HG03103 (cell line): Measurements from ENCODE around the gene NEK2.
"Not testable (repeated sequence)": the region's sequence is repeated elsewhere in the genome, so short reads cannot be mapped to it uniquely, and the experiment has no call there.

Experiments used
- ATAC-seq: cut with Tn5 transposase; IDR thresholded peaks from one replicate; pipeline ENCODE4 v1.9.1; 2021; ENCODE audit warnings: low read depth; ENCODE audit not compliant: unreplicated experiment

NEK2 gene

DNA sequence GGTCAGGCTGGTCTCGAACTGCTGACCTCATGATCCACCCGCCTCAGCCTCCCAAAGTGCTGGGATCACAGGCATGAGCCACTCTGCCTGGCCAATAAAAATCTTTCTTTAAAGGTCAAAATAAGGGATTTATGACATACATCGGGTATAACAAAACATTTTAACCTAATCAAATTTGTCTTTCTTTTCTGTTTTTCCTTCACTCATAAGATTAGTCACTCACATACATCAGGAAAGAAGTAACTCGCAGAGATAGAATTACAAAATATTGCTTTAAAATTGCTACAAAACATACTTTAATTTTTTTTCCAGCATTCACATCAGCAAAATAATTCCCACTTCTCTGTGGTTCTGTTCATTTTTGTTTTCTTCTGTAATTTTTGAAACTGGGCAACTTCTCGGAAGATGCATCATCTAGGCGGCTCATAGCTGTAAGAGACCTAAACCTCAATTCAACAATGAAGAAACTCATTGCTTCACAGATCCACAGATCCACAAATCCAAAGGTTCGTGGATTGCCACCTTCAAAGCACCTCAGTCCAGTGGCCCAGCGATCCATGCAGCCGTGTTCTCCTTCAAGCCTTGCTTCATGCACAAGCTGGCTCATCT lies 39.7 kb downstream of the NEK2 start:
- ATAC-seq: no peak

DNA sequence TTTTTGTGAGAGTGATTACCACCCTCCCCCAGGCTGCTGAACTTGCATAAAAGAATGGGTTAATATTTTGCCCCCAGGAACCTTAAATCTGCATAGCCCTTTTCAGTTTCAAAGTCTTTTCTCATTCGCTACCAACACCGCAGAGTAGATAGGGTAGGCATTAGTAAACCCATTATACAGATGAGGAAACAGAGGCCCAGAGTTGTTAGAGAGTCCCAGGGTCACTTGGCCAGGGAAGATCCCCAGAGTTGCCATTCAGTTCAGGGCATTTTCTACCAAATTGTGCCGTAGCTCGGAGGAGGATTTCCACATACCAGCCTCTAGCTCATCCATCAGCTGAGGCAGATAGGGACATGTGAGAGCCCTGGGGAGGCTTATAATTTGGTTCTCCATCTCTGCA lies 40.5 kb downstream of the NEK2 start:
- no peak for ATAC-seq

DNA sequence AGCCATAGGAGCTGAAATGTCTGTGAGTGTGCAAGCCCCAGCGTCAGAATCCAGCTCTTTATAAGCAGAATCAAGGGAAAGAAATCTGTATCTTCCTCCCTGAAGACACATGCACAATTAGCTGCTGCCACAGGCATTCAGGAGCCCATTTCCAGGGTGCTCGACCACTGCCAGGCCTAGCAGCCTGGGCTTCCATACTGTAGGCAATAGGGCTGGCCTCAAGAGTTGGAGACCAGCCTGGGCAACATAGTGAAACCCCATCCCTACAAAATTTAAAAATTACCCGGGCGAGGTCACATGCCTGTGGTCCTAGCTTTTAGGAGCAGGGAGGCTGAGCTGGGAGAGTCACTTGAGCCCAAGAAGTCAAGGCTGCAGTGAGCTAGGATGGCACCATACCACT lies 41.0 kb downstream of the NEK2 start:
- ATAC-seq: no peak

DNA sequence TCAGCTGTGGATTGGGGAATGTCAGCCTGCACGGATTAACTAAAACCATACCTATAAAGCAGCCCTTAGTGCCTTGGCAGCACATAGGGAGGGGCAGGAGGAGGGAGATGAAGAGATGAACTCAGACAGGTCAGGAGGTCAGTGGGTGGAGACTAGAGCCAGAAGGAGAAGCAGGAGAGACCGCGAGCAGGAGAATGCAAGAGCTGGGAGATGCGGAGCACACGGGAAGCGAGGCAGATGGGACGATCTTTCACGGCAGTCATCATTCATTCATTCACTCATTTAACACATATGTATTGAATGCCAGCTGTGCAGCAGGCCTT lies 41.9 kb downstream of the NEK2 start:
- ATAC-seq: no peak

DNA sequence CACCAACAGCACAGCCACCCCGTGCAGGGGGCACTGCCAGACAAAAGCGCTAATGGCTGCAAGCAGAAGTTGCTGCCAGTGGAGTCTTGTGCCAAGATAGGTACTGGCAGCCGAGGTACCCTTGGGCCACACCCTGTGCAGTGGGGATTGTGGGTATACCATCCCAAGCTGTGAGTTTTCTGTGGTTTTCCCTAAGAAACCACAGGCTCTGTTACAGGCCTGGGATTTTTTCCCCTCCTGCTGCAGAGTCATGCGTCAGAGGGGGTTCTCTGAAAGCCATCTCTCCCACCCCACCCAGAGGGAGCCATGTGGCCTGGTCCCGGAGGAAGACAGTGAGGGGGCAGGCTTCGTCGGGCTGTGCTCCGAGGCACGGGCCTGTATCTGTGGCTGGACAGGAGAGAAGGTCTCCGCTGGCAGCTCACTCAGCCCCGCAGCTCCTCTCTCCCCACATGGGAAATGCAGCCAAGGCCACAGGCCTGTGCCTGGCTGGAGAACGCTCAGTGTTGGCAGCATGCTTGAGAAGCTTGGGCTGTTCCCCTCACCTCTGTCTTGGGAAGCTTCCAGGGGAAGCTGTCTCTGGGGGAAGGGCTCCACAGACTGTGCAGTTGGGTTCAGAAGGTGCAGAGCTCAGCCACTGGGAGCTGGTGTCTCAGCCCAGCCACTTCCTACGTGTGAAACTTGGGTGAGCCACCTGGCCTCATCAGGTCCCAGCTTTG lies 42.5 kb downstream of the NEK2 start:
- no peak for ATAC-seq

DNA sequence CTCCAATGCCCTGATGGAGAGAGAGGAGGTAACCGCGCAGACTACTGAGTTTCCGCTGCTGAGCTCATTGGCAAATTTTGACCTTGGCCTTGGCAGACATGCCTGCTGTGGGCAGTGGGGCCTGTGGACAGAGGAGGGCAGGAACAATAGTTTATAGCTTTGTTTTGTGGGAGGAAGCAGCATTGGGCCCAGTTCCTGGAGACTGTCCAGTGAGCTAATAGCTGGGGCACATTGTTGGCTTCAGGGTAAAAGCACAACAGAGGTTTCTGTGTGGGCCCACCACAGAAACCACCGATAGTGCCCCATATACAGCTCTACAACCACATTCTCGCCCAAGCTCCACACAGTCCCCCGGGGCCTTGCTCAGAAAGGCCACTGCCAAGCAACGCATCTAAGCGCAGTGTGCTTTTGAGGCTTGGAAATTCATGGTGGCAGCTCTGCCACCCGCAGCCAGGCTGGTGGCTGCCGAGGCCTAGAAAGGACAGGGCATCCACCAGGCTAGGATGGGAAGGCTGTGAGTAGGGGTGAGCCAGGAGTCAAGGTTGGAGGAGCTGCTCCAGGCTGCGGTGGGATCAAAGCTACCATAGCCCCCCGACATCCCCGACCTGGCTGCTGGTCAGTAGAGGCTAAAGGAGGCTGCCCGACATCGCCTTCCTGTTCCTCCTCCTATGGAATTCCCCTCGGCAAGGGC lies 43.2 kb downstream of the NEK2 start:
- ATAC-seq: no peak

DNA sequence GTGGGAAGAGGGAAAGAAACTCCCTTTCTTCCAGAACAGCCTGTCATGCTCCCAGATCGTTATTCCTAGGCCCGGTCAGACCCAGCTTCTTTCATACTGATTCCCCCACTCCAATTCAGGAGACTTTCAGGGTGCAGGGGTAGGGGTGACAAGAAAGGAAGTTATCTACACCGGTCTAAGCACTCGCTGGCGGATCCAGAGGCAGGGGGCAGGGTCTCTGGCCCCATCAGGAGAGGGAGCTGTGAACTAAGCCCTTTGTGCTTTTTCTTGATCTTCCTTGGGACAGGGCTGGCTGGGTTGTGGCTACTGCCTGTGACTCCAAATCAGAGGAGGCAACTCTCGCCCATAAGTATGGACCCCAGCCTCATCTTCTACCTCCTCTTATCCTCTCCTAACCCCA lies 44.3 kb downstream of the NEK2 start:
- ATAC-seq: no peak

DNA sequence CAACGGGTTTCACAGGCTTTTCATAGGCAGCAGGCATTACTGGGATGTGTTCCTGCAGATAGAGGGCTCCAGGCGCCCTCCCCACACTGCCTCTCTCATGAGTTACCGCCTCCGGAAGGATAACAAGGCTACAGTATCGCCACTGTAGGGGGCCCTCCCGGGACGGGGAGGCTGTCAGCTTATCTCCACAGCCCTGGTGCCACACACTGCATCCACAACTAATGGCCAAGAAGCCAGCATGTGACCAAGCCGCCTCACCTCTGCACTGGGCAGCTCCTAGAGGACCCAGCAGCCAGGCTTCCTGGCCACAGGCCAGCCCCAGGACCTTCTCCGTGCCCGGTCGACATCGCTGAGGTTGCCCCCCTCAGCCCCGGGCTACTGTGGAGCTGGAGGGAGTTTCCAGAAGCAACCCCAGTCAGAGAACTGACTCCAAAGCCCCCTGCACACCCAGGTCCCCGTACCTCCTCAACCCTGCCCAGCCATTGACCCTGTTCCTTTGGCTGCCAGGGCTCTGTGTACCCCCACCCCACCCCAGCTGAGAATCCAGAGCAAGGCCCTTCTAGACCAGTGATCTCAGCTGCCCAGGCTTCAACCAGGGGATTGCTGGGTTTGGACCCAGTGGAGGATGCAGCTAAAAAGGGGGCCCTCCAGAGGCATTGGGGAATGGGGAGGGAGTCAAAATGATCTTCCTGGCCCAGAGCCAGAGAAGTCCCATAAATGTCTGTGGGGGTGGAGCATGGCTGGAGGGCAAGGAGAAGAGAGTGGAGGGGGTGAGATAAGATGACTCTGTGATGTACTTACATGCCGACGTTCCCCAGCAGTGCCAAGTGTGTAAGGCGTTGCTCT lies 45.0 kb downstream of the NEK2 start:
- ATAC-seq: no peak

DNA sequence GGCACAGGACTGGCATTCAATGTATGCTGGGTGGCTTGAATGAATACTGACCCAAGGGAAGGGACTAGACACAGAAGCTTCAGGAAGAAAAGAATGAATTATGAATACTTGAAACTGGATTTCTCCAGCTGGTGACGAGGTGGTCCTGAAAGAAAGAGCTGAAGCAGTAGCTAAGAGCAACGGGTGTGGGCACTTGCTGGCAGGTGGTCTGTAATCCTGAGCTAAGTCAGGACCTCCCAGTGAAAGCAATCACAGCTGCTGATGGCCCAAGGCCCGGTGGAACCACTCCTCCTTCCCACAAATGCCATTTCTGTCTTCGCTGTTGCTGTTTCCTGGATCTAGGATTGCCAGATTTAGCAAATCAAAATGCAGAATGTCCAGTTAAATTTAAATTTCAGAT lies 47.0 kb downstream of the NEK2 start:
- no peak for ATAC-seq

DNA sequence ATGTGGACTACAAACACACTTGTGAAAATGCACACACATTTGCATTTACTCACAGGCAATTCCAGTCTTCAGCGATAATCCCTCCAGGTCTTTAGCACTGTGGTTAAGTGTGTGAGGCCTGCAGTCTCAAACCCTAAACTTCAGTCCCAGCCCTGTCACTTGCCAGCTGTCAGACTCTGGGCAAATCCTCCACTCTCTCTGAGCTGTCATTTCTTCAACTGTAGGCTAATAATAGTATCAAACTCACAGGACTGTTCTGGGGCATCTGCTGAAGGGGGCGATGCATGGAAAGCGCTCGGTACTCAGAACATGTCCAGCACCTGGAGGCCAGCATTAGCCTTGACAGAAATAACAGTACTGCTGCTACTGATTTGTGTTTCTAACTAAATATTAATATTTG lies 48.2 kb downstream of the NEK2 start:
- no peak for ATAC-seq

DNA sequence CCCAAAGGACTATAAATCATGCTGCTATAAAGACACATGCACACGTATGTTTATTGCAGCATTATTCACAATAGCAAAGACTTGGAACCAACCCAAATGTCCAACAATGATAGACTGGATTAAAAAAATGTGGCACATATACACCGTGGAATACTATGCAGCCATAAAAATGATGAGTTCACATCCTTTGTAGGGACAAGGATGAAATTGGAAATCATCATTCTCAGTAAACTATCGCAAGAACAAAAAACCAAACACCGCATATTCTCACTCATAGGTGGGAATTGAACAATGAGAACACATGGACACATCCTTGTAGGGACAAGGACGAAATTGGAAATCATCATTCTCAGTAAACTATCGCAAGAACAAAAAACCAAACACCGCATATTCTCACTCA lies 49.6 kb downstream of the NEK2 start:
- not testable (repeated sequence) for ATAC-seq

DNA sequence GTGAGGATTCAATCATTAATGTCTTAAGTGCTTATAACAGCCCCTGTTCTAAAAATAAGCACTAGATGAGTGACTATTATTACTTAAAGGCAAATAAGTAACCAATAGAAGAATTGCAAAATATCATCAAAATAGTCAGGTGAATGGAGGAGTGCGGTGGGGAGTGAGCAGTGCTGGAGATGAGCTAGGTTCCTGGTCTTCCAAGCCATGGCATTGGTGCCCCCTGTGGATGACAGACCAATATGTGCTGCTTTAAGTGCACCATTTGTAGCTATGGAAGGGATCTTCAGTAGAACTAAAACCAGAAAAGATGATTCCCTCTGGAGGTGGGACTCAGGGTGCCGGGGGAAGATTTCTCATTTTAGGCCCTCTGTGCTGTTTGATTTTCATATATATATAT lies 50.4 kb downstream of the NEK2 start:
- ATAC-seq: no peak

DNA sequence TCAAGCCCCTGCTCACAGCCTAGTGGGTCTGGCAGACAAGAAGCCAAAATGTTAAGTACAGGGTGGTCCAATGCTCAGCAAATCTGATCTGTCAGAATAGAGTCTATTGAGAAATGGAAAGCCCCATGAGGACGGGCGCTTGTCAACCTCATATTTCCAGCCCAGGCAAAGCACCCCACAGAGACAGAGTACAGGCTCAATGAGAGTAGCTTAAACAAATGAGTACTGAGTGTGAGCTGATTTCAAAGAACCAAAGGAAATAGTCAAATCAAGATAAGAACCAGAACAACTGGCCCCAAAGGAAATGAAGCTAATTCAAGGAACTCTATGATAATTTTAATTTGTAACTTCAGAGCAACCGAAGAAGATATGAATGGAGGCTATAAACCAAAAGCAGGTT lies 51.9 kb downstream of the NEK2 start:
- ATAC-seq: no peak

DNA sequence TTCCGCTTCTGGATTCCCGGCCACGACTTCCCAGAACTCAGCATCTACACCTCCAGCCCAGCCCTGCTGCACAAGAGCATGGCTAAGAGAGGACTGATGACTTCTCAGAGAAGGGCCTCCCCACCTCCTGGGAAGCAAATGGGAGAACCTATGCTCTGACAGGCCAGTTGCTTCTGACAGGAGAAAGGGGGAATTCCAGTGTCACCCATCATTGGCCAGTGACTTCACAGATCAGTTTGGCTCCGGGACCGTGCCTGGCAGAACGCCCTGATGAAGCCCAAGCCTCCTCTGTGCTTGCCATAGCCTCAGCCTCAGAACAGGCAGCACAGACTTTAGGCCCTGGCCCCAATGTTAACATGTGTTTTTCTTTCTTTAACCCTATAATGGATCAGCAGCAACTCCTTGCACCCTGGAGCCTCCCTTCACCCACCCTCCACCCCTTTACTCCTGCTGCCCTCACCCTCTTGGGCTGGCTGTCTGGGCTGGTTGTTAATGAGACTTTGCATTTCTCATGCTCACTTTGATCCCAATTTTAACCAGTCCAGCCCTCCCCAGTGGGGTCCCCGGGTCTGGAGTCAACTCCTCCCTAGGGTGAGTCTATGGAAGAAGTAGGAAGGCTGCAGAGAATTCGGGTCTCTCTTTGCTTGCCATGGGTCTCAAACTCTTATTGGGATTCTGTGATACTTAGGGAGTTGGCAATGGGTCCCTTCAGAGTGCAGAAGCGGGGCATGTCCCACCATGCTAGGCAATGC lies 53.8 kb downstream of the NEK2 start:
- ATAC-seq: no peak

DNA sequence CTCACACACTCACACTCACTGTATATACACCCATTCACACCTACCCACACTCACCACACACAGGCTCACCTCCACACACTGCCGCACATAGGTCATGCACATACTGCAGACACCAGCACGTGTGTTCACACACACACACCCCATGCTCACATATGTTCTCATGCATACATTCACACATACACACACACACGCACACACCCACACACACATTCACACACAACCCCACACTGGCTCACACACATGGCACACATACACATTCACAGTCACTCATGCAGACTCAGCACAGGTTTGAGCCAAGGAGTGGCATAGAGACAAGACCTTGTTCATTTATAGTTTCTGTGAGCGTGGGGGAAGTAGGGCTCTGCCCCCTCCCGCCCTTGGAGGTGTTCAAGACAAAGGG lies 55.3 kb downstream of the NEK2 start:
- no peak for ATAC-seq

DNA sequence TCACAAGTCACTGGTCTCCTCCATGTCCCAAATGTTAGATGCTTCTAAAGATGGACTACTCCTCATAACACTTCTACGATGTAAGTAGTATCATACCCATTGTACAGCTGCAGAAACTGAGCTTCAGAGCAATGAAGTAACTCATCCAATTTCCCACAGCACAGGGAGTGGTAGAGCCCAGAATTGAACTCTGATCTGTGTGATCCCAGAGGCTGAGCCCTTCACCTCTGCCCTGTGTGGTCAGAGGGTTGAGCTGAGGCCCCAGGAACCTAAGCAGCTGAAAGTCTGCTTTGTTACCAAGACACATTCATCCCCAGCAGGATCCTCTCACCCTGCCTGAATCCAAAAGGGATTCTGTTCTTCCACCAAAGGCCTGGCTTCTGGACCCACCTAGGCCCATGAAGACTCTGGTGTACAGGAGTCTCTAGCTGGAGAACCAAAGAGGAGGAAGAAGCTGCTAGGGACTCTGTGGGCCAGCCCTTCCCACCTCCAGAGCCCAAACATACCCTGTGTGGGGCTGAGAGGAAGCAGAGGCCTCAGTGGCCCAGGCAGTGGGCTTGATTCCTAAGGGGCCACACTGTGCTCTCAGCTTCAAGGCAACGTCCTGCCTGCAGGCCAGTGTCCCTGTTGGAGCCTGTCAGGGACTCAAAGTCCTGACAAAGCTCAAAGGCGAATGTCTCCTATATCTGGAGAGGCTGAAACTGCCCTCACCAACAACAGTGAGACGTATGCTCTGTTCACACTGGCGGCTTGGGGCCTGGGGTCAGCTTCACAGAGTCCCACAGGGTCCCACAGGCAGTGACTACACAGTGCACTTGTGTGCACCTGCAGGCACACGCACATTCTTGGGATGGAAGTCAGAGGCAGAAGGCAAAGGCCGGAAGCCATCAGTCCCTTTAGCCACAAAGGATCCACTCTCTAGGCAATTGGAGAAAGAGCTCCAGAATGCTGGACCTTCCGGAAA lies 56.1 kb downstream of the NEK2 start:
- no peak for ATAC-seq

DNA sequence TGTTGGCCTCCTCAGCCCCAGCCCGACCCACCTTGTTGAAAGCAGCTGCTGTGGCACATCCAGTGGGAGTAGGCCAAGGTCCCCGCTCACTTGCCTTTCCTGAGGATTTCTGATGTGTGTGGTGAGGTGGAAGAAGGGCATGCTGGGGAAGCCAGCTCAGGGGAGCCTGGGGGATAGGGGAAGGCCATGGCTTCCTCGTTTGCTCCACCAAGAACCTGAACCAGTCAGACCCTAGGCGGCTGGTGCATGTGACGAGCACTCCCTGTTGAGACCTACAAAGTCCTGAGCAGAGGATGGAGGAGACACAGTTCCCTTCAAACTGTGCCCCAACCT lies 58.5 kb downstream of the NEK2 start:
- ATAC-seq: no peak

DNA sequence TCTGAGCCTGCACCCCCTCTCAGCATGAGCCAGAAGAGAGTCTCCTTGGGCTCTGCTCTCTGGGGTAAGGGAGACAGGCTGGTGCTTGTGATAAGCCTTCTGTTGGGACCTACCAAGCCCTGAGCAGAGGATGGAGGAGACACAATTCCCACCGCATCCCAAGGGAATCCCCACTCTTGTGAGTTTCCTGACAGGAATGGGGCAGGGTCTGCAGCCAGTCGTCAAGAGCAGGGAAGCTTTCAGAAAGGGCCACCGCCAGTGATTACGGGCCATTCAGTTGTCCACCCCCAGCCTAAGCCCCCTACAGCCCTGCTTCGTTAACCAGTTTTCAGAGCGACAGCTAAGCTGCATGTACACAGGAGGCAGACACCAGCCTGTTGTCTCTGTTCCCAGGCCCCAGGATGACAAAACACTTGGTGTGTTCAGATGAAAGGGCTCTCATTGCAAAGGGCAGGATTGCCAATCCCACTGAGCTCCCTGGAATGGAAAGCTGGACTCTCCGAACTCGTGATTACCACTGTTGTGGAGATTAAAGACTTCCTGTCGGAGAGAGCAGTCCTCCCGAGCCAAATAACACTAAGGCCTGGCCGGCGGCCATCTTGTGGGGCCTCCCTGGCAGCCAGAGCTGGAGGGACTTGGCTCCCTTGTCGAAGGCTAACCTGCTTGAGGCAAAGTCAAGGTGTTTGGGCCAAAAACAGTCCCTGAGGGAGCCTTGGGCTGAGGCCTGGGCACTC lies 59.0 kb downstream of the NEK2 start:
- ATAC-seq: no peak

DNA sequence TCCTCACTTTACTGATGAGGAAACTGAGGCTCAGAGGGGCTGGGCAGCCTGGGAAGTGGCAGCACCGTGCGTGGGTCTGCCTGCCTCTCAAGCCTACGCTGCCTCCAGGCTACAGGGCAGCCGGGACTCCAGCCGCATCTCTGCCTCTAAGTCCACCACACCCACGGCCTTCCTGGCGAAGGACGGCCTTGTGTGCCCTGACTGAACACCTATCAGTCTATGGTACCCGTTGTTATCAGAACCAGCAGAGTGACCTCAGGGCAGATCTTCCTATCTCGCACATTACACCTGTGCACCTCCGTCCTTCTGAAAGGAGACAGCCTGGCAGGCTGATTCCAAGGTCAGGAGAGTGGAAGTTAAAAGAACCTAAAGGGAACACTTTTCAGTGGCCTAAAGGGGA lies 60.8 kb downstream of the NEK2 start:
- no peak for ATAC-seq
